T-helper 17 cell (primary cell): ENCODE measurements around the gene SUSD6. TPM values are rescaled to one million over a fixed set of nuclear protein-coding genes. Genes with fewer than 3 reads are reported as not detected.
"Not testable (repeated sequence)": the region's sequence is repeated elsewhere in the genome, so short reads cannot be mapped to it uniquely, and the experiment has no call there.

Experiments
- ATAC-seq: fragments of 150-1000 bp; cut with Tn5 transposase; 2 replicates; pipeline ENCODE4 v1.10.0; 2021; ENCODE audit warnings: mild to moderate bottlenecking, moderate library complexity
- DNase-seq, 3 donors: peaks; one replicate each; pipeline versions ENCODE4 v3.0.0 to v3.0.0-alpha.2; 2020 to 2021
- H3K9me3 ChIP-seq: one replicate; pipeline ENCODE4 v1.7.0; 2013; ENCODE audit warnings: low read length, mild to moderate bottlenecking; ENCODE audit not compliant: control insufficient read depth, poor library complexity, severe bottlenecking
- H3K27ac Mint-ChIP-seq: one replicate; pipeline ENCODE4 v1.8.0; 2022; ENCODE audit warnings: mild to moderate bottlenecking, moderate library complexity, mixed read lengths
- H3K27me3 Mint-ChIP-seq: one replicate; pipeline ENCODE4 v1.8.0; 2022; ENCODE audit warnings: mixed read lengths
- H3K36me3 Mint-ChIP-seq: one replicate; pipeline ENCODE4 v1.8.0; 2022; ENCODE audit warnings: low read depth, mixed read lengths
- H3K4me1 Mint-ChIP-seq: one replicate; pipeline ENCODE4 v1.8.0; 2022; ENCODE audit warnings: mild to moderate bottlenecking, mixed read lengths
- H3K4me3 Mint-ChIP-seq: one replicate; pipeline ENCODE4 v1.8.0; 2022; ENCODE audit warnings: mild to moderate bottlenecking, moderate library complexity, mixed read lengths
- total RNA-seq, 4 donors: library from RNA in 2 of 4; stranded (reverse) in 2 of 4; gene quantifications; one replicate each; pipeline ENCODE4 v1.2.3 and lab custom pipeline; 2022 to 2026

The SUSD6 gene
- total RNA-seq, 2 donors from 2014 or later: 94.7 to 101 TPM

GRCh38 chr14:69694730-69695281 is 83.4 kb downstream of the SUSD6 start:
- Mint-ChIP-seq H3K4me3 (no peak overlapping the region), H3K27me3 (no peaks in the 10 kb centered on the region), H3K27ac (peak overlapping the region; percentile 56), H3K36me3 (no peaks in the 10 kb centered on the region), H3K4me1 (peaks cover 72% of the 10 kb centered on the region)
- DNase-seq (no peak), ATAC-seq (no peak)
- no peaks in the 10 kb centered on the region for H3K9me3 ChIP-seq

GRCh38 chr14:69695322-69696203 is 84.2 kb downstream of the SUSD6 start:
- H3K4me3 Mint-ChIP-seq: peak overlapping the region; percentile 41
- H3K9me3 ChIP-seq: no peaks in the 10 kb centered on the region
- peak overlapping the region; percentile 68 for H3K27ac Mint-ChIP-seq
- no peak for DNase-seq
- H3K4me1 Mint-ChIP-seq: peaks cover 68% of the 10 kb centered on the region
- peak; percentile 41 for ATAC-seq
- H3K36me3 Mint-ChIP-seq: no peaks in the 10 kb centered on the region
- no peaks in the 10 kb centered on the region for H3K27me3 Mint-ChIP-seq

- H3K27ac Mint-ChIP-seq: peak overlapping the region; percentile 68
- no peak overlapping the region for H3K4me3 Mint-ChIP-seq
- peak; percentile 7 for ATAC-seq
- peaks cover 68% of the 10 kb centered on the region for H3K4me1 Mint-ChIP-seq
- H3K9me3 ChIP-seq: no peaks in the 10 kb centered on the region
- DNase-seq: no peak
- H3K36me3 Mint-ChIP-seq: no peaks in the 10 kb centered on the region
- H3K27me3 Mint-ChIP-seq: no peaks in the 10 kb centered on the region
Observed at GRCh38 chr14:69696204-69696527, 84.8 kb downstream of the SUSD6 start.

GRCh38 chr14:69696633-69697557 is 85.5 kb downstream of the SUSD6 start:
- DNase-seq (no peak), ATAC-seq (peak; percentile 55)
- Mint-ChIP-seq H3K27ac (peak overlapping the region; percentile 68), H3K4me1 (peaks cover 67% of the 10 kb centered on the region), H3K27me3 (no peaks in the 10 kb centered on the region), H3K4me3 (peak overlapping the region; percentile 78), H3K36me3 (no peaks in the 10 kb centered on the region)
- no peaks in the 10 kb centered on the region for H3K9me3 ChIP-seq

DNA sequence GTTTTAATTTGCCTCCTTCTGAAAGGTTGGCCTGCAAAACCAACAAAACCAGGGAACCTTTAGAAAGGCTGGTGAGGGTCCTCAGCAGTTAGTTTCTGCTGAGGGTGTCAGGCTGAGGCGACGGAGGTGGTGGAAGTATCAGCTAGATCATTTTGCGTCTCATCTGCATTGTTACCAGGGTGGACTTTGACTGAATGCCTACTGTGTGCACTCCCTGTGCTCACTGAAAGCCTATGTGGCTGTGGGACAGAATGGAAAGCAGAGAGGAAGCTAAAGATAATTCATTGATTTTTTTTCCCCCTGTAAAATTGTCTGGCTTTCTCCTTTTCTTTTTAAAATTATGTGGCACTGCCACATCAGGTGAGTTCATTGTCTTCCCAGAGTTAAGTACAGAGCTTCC is 87.2 kb downstream of the SUSD6 start:
- Mint-ChIP-seq H3K4me3 (no peak overlapping the region), H3K27ac (peak overlapping the region; percentile 72), H3K4me1 (peaks cover 66% of the 10 kb centered on the region), H3K27me3 (no peaks in the 10 kb centered on the region), H3K36me3 (peaks cover 2% of the 10 kb centered on the region)
- no peak for ATAC-seq
- DNase-seq: no peak
- no peaks in the 10 kb centered on the region for H3K9me3 ChIP-seq

GRCh38 chr14:69699243-69699642 is 87.8 kb downstream of the SUSD6 start:
- not testable (repeated sequence) for H3K4me3 Mint-ChIP-seq, ATAC-seq, DNase-seq, H3K27me3 Mint-ChIP-seq, H3K36me3 Mint-ChIP-seq, H3K9me3 ChIP-seq
- peak overlapping the region; percentile 70 for H3K27ac Mint-ChIP-seq
- H3K4me1 Mint-ChIP-seq: peaks cover 65% of the 10 kb centered on the region

DNA sequence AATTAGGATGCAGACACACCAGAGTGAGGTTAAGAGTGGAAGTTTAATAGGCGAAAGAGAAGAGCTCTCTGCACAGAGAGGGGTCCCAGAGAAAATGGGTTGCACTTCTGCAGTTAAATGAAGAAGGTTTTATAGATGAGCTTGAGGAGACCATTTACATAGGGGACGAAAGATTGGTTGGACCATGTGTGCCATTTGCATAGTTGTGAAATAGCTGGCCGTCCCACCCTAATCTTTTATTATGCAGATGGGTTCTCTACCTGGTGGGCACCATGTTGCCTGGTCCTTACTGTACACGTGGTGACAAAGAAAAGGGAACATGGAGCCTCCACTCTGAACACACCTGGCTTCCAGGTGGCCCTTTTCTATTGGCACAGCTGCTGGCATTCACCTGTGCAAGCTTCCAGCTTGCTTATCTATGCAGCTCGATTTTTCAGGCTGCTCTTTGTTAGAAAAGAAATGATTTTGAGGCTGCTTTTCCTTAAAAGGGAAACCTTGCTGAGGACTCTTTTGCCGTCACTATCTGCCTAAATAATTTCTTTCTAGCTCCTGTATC is 88.4 kb downstream of the SUSD6 start:
- H3K27me3 Mint-ChIP-seq: no peaks in the 10 kb centered on the region
- no peak overlapping the region for H3K4me3 Mint-ChIP-seq
- H3K27ac Mint-ChIP-seq: peak overlapping the region; percentile 70
- no peaks in the 10 kb centered on the region for H3K9me3 ChIP-seq
- ATAC-seq (no peak), DNase-seq (no peak)
- H3K36me3 Mint-ChIP-seq: peaks cover 2% of the 10 kb centered on the region
- H3K4me1 Mint-ChIP-seq: peaks cover 65% of the 10 kb centered on the region

DNA sequence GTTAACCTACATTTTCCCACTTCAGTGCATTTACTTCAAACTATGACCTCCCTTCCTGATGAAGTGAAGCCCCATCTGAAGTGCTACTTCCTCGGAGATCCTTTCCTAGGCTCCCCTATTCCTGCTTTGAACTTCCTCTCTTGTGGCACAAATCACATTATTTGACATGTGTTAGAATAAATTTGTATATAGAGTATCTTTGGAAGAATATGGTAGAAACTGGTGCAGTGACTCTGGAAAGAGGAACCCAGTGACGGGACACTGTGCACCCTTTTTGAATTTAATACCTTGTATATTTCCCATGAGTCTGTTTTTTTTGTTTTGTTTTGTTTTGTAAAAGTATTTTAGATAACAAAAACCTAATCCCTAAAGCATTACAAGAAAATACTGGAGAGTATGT is 89.2 kb downstream of the SUSD6 start:
- Mint-ChIP-seq H3K27ac (peak overlapping the region; percentile 43), H3K4me1 (peaks cover 62% of the 10 kb centered on the region), H3K4me3 (no peak overlapping the region), H3K36me3 (peaks cover 2% of the 10 kb centered on the region), H3K27me3 (no peaks in the 10 kb centered on the region)
- ATAC-seq (no peak), DNase-seq (no peak)
- no peaks in the 10 kb centered on the region for H3K9me3 ChIP-seq

DNA sequence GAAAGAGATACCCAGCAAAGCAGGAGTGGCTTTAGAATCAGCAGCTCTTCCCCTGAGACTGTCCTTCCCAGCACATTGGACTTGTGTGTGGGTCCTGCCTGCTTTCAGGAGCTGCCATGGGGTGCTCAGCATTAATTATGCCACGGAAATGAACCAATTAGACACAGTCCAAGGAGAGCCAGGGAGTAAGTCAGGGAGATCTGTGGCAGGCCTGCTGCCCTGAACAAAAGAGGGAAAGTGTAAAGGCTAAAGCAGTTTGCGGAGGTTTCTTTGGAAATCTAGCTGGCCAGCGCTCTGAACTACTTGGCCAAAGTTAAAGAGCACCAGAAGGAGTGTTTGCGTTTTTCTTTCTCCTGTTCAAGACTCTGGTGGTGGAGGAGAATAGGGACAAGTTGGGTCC is 89.9 kb downstream of the SUSD6 start:
- DNase-seq (no peak), ATAC-seq (no peak)
- H3K9me3 ChIP-seq: no peaks in the 10 kb centered on the region
- H3K27me3 Mint-ChIP-seq: no peaks in the 10 kb centered on the region
- peak overlapping the region; percentile 43 for H3K27ac Mint-ChIP-seq
- H3K4me3 Mint-ChIP-seq: no peak overlapping the region
- peaks cover 2% of the 10 kb centered on the region for H3K36me3 Mint-ChIP-seq
- H3K4me1 Mint-ChIP-seq: peaks cover 55% of the 10 kb centered on the region

GRCh38 chr14:69701857-69702256 is 90.5 kb downstream of the SUSD6 start:
- peaks cover 2% of the 10 kb centered on the region for H3K36me3 Mint-ChIP-seq
- H3K9me3 ChIP-seq: no peaks in the 10 kb centered on the region
- no peaks in the 10 kb centered on the region for H3K27me3 Mint-ChIP-seq
- peak overlapping the region; percentile 43 for H3K27ac Mint-ChIP-seq
- DNase-seq (no peak), ATAC-seq (no peak)
- no peak overlapping the region for H3K4me3 Mint-ChIP-seq
- peaks cover 49% of the 10 kb centered on the region for H3K4me1 Mint-ChIP-seq

- Mint-ChIP-seq H3K27me3 (no peaks in the 10 kb centered on the region), H3K4me1 (peaks cover 40% of the 10 kb centered on the region), H3K4me3 (no peak overlapping the region), H3K36me3 (peaks cover 4% of the 10 kb centered on the region), H3K27ac (peak overlapping the region; percentile 71)
- no peak for DNase-seq
- H3K9me3 ChIP-seq: no peaks in the 10 kb centered on the region
- peak; percentile 27 for ATAC-seq
Observed at GRCh38 chr14:69703047-69704039, 91.9 kb downstream of the SUSD6 start.

DNA sequence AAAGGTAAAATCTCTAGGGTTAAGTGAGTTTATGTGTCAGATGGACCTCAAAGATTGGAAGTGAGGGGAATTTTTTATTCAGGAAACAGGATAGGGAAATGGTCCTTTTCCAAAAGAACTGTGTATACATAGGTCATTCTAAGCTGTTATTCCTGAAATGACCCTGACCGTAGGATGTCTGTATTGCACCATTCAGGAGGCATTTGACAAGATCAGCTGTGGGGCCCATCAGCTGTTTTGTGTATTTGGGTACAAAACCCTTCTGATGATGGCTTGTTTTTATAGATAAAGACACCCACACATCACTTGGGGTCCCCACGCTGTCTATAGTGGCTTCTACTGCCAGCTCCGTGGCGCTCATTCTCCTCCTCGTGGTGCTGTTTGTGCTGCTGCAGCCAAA is 92.9 kb downstream of the SUSD6 start:
- DNase-seq (no peak), ATAC-seq (no peak)
- peak overlapping the region; percentile 71 for H3K27ac Mint-ChIP-seq
- H3K9me3 ChIP-seq: no peaks in the 10 kb centered on the region
- peaks cover 36% of the 10 kb centered on the region for H3K4me1 Mint-ChIP-seq
- H3K27me3 Mint-ChIP-seq: no peaks in the 10 kb centered on the region
- no peak overlapping the region for H3K4me3 Mint-ChIP-seq
- H3K36me3 Mint-ChIP-seq: peaks cover 4% of the 10 kb centered on the region
